Cardiac atrium fibroblast (primary cell): ENCODE measurements around the gene CTRB2. TPM values are rescaled to one million over a fixed set of nuclear protein-coding genes. Genes with fewer than 3 reads are reported as not detected.

Experiments used
- total RNA-seq: library from RNA; depleted of rRNA; stranded (reverse); fragments of >200 nt; gene quantifications from 2 replicates; pipeline ENCODE4 v1.2.3, GENCODE V29; 2015

CTRB2 gene
- not detected in 2 replicates for total RNA-seq

GRCh38 chr16:75206749-75207451 is at the start of gene CTRB2:
TSS of gene CTRB2 (minus strand) at chr16:75207161. CDS start at chr16:75207141, 20 bp downstream.

DNA sequence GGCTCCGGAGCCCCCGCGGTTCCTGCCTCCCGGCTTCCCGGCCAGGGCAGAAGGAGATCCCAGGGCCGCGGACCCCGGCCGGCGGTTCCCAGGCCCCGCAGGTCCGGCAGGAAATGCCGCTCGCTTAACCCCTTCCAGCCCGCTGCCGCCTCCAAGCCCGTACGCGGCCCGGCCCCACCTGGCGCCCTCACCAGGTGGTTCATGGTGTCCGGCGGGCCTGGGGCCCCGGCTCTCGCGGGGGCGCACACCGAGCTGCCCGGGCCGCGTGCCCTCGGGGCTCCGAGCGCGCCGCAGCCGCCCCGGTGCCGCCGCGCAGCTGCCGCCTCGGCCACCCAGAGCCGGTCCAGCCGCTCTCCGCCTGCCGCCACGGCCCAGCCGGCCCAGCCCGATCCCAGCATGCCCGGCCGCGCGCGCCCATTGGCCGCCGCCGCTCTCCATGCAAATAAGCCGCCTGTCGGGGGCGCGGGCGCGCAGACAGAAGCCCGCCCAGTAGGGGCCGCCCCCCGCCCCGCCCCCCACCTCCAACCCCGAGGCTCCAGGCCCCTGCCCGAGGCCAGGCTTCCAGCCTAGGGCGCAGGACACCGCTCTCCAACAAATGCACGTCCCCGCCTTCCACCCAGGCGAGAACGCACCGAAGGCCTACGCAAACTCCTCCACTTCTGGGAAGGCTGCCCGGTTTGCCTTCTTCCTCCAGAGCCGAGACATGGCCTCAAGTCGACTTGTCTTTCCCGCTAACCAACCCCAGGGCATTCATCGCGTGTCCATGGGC is 44.5 kb upstream of the CTRB2 start, which contains the start of gene BCAR1:
Gene BCAR1, minus strand, starts transcription at position 345 of the 769 bp plus-strand sequence. Its CDS starts 142 bp downstream, at position 203.

GRCh38 chr16:75218256-75219076 is 11.5 kb upstream of the CTRB2 start, which contains the start of gene CTRB1:
TSS of gene CTRB1 (plus strand) at chr16:75218988. CDS start at chr16:75219008, 20 bp downstream.

Other genes with a start within 250 kb of the CTRB2 start
- 11.5 and 28.5 TPM in 2 replicates for gene WDR59, start 222.0 kb downstream of the CTRB2 start, total RNA-seq
- gene ZNRF1, start 208.1 kb downstream of the CTRB2 start, total RNA-seq, result 16.6 and 22.8 TPM in 2 replicates
- 1.9 and 5.4 TPM in 2 replicates for gene LDHD, start 90.4 kb downstream of the CTRB2 start, total RNA-seq
- gene ZFP1, start 58.6 kb downstream of the CTRB2 start, total RNA-seq, result 6.2 and 7.4 TPM in 2 replicates
- gene CTRB1, start 11.8 kb upstream of the CTRB2 start, total RNA-seq, result not detected in 2 replicates
- 67.9 and 75.5 TPM in 2 replicates for gene BCAR1, start 44.5 kb upstream of the CTRB2 start, total RNA-seq
- 24.6 and 39.2 TPM in 2 replicates for gene CFDP1, start 226.3 kb upstream of the CTRB2 start, total RNA-seq